Left colon (tissue), 2 donors: Measurements from ENCODE around the gene LBHD2. TPM values are rescaled to one million over a fixed set of nuclear protein-coding genes. Genes with fewer than 3 reads are reported as not detected.
A peak's percentile ranks its signal among the peaks of the same experiment; 100 is the strongest.
"Not testable (repeated sequence)": the region's sequence is repeated elsewhere in the genome, so short reads cannot be mapped to it uniquely, and the experiment has no call there.

ENCODE experiments used
- ATAC-seq: fragments of 200-7000 bp; cut with Tn5 transposase; one replicate; pipeline ENCODE4 v1.9.1; 2020; ENCODE audit warnings: mild to moderate bottlenecking, moderate library complexity
- DNase-seq, 2 donors: peaks; one replicate each; pipeline ENCODE4 v3.0.0-alpha.2; 2020
- intact Hi-C, 2 donors: fragments of 100-400 bp; cut with DNase I in 1 of 2; cut with micrococcal nuclease in 1 of 2; formaldehyde crosslinking; loops; one replicate each; pipeline versions ENCODE4 v1.11.2 to v1.14.0; 2022; cut with DNase I, micrococcal nuclease
- long read RNA-seq: library from polyadenylated mRNA; unstranded; transcript quantifications from one replicate; pipeline ENCODE4 v2.0.0, GENCODE V29; 2021
- total RNA-seq, 2 donors: library from RNA; stranded (reverse); fragmentation: NEBNext Ultra II Directional; extraction: Animal tissue kit (Norgen Biotek cat#: 25700); gene quantifications; one replicate each; pipeline ENCODE4 v1.2.1, GENCODE V29; 2021
- donor health status: DM: no; HTN: no; CAD: no.
- donor health status: DM: yes; HTN: yes; CAD: no.

Gene LBHD2
- not detected for total RNA-seq
- long read RNA-seq, result 0 reads

DNA sequence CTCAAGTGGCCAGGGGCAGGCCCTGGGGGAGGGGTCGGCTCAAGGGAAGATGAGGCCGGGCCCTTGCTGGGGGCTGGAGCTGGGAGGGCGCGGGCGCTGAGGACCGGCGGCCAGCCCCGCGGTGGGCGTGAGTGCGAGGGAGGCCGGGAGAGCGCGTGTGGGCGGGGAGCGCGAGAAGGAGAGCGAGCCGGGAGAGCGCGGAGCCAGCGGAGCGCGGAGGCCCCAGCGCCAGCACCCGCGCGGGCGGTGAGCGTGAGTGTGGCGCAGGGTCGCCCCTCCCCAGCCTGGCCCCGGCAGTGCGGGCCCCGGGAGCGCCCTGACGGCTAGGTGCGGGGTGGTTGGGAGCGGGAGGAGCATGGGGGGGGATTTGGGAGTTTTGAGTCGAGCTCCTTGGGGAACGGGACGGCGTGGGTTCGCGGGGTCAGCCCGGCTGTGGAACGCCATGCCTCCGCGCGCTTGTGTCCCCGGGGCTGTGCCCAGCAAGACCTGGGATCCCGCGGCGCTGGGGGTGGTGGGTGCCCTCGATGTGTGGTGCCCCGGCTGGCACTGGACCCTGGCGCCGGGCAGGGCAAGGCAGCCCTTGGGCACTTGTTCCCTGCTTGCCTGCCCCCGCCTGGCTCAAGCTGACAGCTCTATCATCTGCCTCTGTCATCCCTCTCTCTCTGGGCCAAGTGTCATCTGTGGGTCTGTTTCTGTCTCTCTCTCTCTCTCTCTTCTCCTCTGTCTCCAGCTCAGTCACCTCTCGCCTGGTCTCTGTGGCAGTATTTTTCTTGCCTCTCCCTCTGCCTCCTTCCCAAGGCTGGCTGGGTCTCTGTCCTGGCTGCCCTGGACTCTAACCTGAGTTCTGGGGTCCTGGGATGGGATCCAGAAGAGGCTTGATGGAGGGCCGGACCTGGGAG is at the start of gene LBHD2:
LBHD2 (plus strand) TSS at position 190 of the 899 bp plus-strand sequence. CDS start 1,803 bp downstream, outside the sequence.
- no peak for DNase-seq
- intact Hi-C loops, result no loop called here
- ATAC-seq, result peak; percentile 27

DNA sequence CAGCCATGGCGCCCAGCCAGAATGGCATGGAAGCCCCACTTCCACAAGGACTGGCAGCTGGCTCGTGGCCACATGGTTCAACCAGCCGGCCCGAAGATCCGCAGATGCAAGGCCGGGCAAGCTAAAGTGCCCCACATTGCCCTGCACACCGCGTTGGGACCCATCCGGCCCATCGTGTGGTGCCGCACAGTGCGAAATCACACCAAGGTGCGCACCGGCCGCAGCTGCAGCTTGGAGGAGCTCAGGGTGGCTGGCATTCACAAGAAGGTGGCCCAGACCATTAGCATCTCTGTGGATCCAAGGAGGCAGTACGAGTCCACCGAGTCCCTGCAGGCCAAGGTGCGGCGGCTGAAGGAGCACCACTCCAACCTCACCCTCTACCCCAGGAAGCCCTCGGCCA is 42.5 kb upstream of the LBHD2 start:
- ATAC-seq, result no peak
- intact Hi-C loops, result no loop called here
- no peak for DNase-seq

DNA sequence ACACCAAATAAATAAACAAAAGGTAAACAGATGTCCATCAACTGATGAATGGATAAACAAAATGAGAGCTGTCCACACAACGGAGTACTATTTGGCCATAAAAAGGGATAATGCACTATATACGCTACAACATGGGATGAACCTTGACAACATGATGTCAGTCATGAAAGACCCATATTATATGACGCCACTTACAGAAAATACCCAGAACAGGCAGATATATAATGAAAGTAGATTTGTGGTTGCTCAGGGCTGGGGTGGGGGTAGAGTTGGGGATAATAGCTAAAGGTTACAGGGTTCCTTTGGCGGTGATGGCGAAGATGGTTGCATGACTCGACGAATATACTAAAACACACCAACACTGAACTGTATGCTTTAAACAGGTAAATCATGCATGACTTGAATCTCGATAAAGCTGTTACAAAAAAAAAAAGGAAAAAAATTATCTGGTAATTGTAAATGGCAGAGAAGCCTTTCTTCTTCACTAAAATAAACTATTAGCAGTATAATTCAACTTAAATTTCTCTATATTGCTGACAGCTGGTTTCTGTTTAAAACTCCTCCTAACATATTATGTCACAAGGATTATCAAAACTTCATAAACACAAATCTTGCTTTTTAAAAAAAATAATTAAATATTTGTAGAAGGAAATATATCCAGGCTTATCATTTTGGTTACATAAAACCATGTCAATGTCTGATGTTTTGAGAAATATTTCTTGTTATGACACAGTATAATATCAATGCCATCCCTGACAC is 40.6 kb upstream of the LBHD2 start:
- DNase-seq (no peak), ATAC-seq (no peak)
- intact Hi-C loops, result no loop called here

DNA sequence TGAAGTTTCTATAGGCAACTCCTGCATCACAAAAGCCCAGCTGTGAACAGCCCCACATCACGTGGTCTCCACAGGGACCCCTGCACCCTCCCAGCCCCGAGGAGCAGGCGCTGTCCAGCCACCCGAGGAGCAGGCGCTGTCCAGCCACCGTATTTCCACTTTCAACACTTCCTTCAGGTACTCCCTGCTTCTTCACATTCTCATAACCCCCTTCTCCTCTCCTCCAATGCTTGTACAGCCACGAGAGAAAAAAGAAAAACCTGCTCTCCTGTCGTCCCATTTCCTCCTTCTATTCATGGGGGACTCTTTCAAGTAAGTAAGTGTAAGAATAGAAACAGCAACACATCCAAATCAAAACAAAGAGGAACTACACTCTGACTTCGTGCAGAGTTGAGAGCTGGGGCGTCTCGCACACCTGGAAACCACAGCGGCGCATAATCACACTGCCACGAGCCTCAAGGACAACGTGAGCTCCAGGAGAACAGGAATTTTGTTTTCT is 38.6 kb upstream of the LBHD2 start:
- intact Hi-C loops, result no loop called here
- ATAC-seq, result no peak
- DNase-seq, result no peak

DNA sequence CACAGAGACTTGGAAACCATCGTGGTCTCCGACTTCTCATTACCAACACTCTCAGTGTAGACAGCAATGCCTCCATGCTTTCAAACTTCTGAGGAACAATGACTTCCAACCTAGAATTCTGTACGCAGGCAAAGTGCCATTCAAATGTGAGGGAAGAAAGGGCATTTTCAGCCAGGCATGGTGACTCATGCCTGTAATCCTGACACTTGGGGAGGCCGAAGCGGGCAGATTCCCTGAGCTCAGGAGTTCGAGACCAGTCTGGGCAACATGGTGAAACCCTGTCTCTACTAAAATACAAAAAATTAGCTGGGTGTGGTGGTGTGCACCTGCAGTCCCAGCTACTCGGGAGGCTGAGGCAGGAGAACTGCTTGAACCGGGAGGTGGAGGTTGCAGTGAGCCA is 36.6 kb upstream of the LBHD2 start:
- not testable (repeated sequence) for ATAC-seq

DNA sequence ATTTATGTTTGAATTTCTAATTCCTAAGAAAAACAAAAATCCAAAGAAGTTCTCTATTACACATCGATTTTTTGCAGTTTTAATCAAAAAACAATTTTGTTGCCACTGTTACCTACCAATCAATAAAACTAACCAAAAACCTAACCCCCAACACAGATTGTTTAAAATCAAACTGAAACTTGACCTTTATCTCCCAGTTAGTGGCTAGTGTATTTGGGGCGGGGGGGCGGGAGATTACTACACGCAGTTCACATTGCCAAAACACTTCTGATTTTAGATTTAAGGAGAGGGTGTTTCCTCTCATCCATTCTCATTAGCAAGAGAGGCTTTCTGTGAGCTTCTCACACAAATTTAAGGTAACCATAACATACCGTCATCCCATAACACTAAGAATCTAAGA is 33.1 kb upstream of the LBHD2 start:
- no peak for ATAC-seq

More for the DNA sequence above, 36.6 kb upstream of the LBHD2 start:
- intact Hi-C loops, DNase-seq: not testable (repeated sequence)

DNA sequence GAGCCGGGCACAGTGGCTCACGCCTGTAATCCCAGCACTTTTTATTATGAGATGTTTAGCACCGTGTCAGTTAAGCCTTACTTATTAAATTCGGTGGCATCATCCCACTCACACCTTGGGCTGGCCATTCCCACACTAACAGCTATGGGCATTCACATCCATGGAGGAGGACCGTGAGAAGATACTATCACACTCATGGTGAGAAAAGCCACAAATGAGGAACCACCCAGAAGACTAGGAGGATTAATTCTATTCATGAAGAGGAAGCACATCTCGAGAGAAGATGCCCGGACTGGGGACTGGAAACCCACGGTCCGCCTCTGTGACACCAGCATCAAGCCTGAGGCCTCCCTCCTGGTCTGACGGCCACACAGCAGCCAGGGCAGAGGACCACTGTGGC is 31.6 kb upstream of the LBHD2 start:
- intact Hi-C loops, result no loop called here
- DNase-seq (no peak), ATAC-seq (no peak)

More for the DNA sequence above, 33.1 kb upstream of the LBHD2 start:
- intact Hi-C loops, result no loop called here
- no peak for DNase-seq

DNA sequence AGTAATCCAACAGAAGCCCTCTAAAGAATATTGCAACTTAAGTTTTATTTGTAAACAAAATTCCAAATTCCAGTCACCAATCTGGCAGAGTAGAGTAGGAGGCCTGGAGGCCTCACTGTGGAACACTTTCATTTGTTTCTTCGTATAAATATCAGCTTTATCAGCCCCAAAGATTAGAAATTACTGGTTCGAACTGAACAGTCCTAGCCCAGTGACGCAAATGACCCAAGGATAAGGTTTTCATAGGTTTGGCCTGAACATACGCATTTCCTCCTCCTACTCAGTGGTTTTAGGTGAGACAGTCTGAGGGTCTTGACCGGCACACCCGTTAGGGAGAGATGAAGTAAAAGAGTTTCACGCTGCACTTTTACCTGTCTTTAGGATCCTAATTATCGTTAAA is 28.3 kb upstream of the LBHD2 start:
- intact Hi-C loops, result no loop called here
- no peak for DNase-seq
- no peak for ATAC-seq

DNA sequence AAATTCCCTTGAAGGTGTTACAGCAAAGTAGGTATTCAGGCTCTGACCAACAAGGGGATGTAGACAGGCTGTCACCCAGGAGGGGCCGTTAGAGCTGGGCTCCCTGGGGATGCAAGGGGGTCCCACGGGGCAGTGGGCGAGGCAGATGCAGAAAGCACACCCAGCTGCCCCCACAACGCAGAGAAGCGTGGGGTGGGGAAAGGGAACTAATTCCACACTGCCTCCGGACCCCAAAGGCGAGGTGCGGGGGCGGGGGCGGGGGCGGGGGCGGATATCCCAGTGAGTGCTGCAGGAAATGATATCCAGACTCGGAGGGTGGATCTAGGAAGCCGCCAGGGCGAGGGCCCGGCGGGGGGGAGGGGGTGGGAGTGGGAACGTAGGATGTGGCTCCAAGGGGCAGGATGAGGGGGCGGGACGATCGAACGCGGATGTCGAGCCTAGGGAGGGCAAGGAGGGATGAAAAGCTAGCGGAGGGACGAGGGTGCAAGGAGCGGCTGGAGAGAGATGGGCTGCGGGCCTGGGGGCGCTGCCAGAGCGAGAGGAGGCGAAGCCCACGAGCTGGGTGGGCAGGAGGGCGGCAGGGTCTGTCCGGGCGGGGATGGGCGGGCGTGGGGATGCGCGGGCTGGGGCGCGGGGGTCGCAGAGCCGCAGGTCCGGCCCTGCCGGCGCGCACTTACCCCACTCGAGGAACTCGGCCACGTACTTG is 27.5 kb upstream of the LBHD2 start:
- DNase-seq (peak; percentile 82 to 83), ATAC-seq (peak; percentile 46)
- intact Hi-C loops, result no loop called here

DNA sequence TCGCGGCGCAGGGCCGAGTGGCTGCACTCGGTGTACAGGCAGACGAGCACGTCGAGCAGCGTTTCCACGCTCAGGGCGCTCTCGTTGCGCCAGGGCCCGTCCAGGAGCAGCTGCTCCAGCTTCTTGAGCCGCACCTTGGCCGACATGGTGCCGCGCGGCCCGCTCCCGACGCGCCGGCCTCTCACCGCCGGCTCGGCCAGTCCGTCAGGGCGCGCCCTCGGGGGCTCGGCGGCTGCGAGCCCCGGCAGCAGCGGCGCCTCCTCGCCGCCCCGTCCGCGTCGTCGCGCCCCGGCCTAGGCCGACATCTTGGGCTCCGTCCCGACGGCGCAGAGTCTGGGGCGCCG is 27.0 kb upstream of the LBHD2 start:
- ATAC-seq (peak; percentile 21), DNase-seq (peak in 1 of 2 donors; percentile 46)
- intact Hi-C loops, result no loop called here

DNA sequence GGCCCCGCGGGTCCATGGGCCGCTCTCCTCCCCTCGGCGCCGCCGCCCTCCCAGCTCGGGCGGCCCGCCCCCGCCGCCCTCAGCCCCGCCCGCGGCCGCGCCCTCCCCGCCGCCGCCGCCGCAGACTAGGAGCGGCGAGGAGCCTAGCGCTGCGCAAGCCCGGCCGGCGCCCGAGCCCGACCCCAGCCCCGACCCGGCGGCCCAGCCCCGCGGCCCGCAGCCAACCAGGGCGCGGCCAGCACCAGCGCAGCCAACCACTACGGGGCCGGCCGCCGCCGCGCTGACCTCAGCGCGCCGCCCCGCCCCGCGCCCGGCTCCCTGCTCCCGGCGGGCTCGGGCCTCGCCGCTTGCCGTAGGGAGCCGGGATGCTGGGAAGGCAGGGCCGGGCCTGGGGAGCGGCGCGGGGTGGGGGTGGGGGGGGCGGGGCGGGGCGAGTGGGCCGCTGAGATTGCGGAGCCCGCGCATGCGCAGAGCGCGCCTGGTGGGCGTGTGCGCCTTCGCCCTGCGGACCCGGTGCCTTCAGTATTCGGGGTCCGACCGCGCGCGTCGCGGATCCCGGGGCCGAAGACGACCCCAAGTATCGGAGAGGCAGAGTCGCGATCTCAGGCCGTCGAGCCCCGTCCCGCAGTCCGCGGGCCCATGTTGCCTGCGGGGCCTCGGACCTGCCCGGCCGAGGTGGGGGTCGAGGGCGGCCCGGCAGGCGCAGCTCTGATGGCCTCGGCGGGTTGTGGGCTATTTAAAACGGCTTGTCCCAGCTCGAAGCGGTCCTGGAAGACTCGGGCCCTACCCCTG is 26.4 kb upstream of the LBHD2 start, which contains the start of gene CDC42BPB:
CDC42BPB (minus strand) TSS at position 178 of the 792 bp plus-strand sequence. CDS start 376 bp downstream, outside the sequence.
- ATAC-seq (peak; percentile 85), DNase-seq (peak; percentile 86 to 87)
- intact Hi-C loops, result no loop called here

DNA sequence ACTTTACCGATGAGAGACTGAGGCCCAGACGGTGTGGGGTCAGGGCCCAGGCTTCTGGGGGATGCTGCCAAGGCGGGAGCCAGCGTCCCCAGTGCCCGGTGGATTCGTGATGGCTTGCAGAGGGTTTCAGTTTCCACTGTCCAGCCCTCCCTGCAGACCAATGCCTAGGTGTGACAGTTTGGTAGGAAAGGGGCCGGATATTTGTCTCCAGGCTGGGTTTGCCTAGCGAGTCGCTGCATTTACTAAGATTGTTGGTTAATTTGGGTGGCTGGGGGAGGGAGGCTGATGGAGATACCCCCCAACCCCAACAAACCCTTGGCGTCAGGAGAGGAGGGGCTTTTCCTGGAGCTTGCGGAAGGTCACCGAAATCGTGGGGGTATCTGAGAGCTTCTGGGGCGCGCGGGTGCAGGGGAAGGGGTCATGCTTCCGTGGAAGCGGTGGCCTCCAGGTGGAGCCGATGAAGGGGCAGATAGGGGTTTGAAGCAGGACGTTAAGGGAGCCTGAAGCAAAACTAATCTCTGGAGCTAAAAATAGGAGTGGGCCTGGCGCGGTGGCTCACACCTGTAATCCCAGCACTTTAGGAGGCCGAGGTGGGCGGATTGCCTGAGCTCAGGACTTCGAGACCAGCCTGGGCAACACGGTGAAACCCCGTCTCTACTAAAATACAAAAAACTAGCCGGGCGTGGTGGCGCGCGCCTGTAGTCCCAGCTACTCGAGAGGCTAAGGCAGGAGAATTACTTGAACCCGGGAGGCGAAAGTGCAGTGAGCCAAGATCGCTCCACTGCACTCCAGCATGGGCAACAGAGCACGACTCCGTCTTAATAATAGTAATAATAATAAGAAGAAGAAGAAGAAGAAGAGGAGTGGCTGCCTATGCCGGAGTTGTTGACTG is 25.6 kb upstream of the LBHD2 start:
- no peak for DNase-seq
- peak; percentile 12 for ATAC-seq
- intact Hi-C loops, result no loop called here

DNA sequence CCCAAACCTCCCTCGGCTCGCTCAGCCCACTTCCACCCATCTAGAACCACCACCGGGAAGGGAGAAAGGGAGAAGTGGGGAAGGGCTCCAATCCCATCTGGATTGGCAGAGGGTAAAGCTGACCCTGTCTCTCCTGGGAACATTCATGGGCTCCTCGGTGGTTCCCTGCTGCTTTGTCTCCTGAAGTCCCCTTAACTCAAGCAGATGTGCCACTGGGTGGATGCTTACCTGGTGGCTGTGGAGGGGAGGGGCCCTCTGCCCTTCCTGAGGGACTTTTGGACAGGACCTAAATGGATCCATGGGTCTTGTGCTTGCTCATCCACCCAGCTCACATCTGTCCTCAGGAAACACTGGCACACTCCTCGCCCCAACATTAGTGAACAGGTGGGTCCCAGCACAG is 24.5 kb upstream of the LBHD2 start:
- intact Hi-C loops, result no loop called here
- ATAC-seq, result no peak
- no peak for DNase-seq

DNA sequence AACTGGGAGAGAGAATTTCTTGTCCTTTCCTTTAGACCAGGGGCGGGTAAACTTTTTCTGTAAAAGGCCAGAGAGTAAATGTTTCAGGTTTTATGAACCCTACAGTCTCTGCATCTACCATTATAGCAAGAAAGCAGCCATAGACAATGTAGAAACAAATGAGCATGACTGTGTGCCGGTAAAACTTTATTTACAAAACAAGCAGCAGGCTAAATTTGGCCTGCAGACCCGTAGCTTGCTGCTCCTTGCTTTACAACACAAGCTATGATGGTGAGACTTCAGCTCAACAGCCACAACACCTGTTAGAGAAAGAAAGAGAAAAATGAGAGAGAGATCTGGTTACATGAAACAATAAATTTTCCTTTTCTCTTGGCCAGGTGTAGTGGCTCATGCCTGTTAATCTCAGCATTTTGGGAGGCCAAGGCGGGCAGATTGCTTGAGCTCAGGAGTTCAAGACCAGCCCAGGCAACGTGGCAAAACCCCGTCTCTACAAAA is 22.5 kb upstream of the LBHD2 start:
- intact Hi-C loops, result no loop called here
- DNase-seq, result no peak

DNA sequence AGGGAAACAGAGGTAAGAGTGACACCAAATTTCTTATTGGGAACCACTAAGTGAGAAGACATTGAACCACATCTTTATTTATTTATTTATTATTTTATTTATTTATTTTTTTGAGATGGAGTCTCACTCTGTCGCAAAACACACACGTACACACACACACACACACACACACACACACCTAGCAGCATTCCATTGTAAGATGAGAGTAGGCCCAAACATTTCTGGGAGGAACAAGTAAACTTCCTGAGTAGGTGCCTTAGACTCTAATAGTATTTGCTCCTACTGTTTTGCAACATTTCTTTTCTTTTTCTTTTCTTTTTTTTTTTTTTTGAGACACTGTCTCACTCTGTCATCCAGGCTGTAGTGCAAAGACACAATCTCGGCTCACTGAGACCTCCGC is 19.6 kb upstream of the LBHD2 start:
- no peak for ATAC-seq
- DNase-seq, result no peak
- intact Hi-C loops, result no loop called here

More for the DNA sequence above, 22.5 kb upstream of the LBHD2 start:
- no peak for ATAC-seq

DNA sequence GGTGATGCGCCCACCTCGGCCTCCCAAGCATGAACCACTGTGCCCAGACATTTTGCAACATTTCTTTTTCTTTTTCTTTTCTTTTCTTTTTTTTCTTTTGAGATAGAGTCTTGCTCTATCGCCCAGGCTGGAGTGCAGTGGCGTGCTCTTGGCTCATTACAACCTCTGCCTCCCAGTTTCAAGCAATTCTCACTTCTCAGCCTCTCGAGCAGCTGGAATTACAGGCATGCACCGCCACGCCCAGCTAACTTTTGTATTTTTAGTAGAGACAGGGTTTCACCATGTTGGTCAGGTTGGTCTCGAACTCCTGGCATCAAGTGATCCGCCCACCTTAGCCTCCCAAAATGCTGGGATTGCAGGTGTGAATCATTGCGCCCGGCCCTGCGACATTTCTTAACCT is 19.0 kb upstream of the LBHD2 start:
- ATAC-seq (no peak), DNase-seq (no peak)
- intact Hi-C loops, result no loop called here

DNA sequence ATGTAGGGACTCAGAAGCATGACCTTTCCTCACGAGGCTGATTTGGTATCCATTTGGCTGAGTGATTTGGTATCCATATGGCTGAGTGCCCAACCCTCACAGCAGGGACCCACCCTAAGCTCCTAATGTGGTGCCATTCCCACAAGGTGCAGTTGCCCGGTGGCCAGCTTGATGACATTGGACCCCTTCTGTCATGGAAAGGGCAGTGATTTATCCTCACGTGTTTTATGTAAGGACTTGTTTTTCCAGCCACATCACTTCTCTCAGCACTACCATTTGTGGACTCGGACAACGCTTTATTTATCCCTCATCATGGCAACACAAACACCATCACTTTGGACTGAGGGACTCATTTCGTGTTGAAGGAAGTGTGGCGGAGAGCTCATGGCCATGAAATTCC is 18.1 kb upstream of the LBHD2 start:
- no peak for ATAC-seq
- no peak for DNase-seq
- intact Hi-C loops, result no loop called here
